Measurements from ENCODE around the gene IL4I1.

DNA sequence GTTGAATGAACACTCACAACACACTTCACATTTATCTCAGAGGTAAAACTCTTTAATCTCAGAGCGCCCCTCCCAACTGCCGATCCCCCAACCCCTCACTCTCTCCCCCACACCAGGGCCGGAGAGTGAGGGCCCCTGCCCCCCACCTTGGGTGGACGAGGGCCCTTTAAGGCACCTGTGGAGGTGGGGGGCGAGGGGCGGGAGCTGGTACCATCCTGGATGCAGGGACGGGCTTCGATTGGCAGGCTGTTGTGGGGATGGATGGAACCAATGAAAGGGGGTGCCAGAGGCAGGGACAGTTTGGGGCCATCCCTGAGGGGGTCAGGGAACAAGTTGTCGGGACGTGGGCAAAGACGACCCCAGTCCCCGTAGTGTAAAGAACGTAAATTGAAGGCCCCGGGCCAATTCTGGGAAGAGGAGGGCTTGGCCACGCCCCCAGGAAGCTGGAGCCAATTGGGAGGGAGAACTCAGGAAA is 27.6 kb downstream of the IL4I1 start:
- TF ChIP-seq, protein P1, sequence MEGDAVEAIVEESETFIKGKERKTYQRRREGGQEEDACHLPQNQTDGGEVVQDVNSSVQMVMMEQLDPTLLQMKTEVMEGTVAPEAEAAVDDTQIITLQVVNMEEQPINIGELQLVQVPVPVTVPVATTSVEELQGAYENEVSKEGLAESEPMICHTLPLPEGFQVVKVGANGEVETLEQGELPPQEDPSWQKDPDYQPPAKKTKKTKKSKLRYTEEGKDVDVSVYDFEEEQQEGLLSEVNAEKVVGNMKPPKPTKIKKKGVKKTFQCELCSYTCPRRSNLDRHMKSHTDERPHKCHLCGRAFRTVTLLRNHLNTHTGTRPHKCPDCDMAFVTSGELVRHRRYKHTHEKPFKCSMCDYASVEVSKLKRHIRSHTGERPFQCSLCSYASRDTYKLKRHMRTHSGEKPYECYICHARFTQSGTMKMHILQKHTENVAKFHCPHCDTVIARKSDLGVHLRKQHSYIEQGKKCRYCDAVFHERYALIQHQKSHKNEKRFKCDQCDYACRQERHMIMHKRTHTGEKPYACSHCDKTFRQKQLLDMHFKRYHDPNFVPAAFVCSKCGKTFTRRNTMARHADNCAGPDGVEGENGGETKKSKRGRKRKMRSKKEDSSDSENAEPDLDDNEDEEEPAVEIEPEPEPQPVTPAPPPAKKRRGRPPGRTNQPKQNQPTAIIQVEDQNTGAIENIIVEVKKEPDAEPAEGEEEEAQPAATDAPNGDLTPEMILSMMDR (IDR thresholded peaks at IDR 0.05) = no peak
- TF ChIP-seq POLR2AphosphoS5 (IDR thresholded peaks at IDR 0.05) = no peak
- no peak for TF ChIP-seq EP300 (IDR thresholded peaks at IDR 0.05)

Measured in esophagus muscularis mucosa (tissue), 4 donors.